ENCODE results near the gene AUTS2. TPM values are rescaled to one million over a fixed set of nuclear protein-coding genes. Genes with fewer than 3 reads are reported as not detected.

AUTS2 gene
- total RNA-seq, 4 donors from 2014 or later, result 29.8 to 114 (median 59.4) TPM

DNA sequence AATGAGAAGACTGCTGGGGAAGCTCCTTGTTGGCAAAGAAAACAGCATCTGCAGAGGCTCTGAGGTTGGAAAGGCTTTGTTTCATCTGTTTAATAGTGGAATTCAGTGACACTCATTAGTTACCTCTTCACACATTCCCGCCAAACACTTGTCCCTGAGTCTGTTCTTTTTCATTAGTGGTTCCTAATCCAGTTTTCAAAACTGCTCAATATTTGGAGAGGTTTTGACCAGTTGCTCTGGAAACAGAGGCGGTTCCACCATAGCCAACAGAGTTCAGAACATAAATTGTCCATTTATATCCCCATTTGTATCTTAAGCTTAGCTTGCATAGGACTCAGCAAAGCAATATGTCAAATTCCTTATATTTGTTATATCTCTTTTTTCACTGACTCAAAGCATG is 754.6 kb downstream of the AUTS2 start:
- peaks cover 0 to 36% (median 11%) of the 10 kb centered on the region in 4 donors for H3K4me1 ChIP-seq
- no peaks in the 10 kb centered on the region for H3K27me3 ChIP-seq
- H3K9me3 ChIP-seq, result no peaks in the 10 kb centered on the region
- no peak overlapping the region for H3K4me3 ChIP-seq
- H3K36me3 ChIP-seq, result no peaks in the 10 kb centered on the region
- no peak for TF ChIP-seq POLR2A (IDR thresholded peaks at IDR 0.05)
- peak in 1 of 3 donors; percentile 29 for TF ChIP-seq POLR2AphosphoS5 (IDR thresholded peaks at IDR 0.05)
- H3K27ac ChIP-seq, result no peak overlapping the region
- 83 to 86% methylated on average over 2 of the region's 2 CpGs for WGBS, 2 donors (ENCODE audit: low coverage in 1 of 2)
- no peak for DNase-seq
- intact Hi-C loops (cut with DNase I; ENCODE audit: low total_unique reads), result no loop called here
- in situ Hi-C loops (cut with MboI; ENCODE audit: low pct_ligation_motif_present in 1 of 4, low pct_unique_long_range_greater_than_20kb in 1 of 4, low sequenced_read_pairs in 3 of 4), result no loop called here

DNA sequence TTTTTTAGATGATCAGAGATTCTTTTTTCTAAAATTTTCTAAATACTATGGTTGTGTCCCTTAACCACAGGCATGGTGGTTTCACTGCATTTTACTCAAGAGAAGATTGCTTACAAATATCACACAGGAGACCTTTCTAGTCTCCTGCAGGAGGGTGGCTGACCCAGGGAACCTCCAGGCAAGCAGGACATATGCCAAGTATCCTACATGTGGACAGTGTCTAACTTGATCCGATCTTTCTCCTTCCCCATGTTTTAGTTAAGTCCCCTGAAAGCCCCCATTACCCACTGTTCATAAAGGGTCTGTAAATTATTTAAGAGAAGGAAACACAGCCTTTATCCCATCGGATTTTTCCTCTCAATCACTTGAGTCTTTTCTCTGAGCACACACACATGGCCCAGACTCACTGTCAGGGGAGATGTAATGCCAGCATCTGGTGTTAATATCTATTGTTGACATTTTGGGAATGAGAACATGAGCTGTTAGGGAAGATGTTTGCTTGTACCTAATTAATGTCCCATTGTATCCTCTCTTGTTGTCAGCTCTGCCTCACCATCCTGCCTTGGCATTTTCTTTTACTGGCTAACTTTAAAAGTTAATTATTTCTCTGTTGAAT is 755.2 kb downstream of the AUTS2 start:
- Histone ChIP-seq H3K4me1 (peaks cover 0 to 36% (median 11%) of the 10 kb centered on the region in 4 donors), H3K36me3 (no peaks in the 10 kb centered on the region), H3K27ac (no peak overlapping the region), H3K4me3 (no peak overlapping the region), H3K9me3 (no peaks in the 10 kb centered on the region), H3K27me3 (no peaks in the 10 kb centered on the region)
- no peak for DNase-seq
- intact Hi-C loops (cut with DNase I; ENCODE audit: low total_unique reads), result no loop called here
- in situ Hi-C loops (cut with MboI; ENCODE audit: low pct_ligation_motif_present in 1 of 4, low pct_unique_long_range_greater_than_20kb in 1 of 4, low sequenced_read_pairs in 3 of 4), result no loop called here
- TF ChIP-seq POLR2AphosphoS5 (IDR thresholded peaks at IDR 0.05) (no peak), EP300 (IDR thresholded peaks at IDR 0.05; ENCODE audit: low read depth) (no peak), POLR2A (IDR thresholded peaks at IDR 0.05) (no peak)
- TF ChIP-seq, protein P1, sequence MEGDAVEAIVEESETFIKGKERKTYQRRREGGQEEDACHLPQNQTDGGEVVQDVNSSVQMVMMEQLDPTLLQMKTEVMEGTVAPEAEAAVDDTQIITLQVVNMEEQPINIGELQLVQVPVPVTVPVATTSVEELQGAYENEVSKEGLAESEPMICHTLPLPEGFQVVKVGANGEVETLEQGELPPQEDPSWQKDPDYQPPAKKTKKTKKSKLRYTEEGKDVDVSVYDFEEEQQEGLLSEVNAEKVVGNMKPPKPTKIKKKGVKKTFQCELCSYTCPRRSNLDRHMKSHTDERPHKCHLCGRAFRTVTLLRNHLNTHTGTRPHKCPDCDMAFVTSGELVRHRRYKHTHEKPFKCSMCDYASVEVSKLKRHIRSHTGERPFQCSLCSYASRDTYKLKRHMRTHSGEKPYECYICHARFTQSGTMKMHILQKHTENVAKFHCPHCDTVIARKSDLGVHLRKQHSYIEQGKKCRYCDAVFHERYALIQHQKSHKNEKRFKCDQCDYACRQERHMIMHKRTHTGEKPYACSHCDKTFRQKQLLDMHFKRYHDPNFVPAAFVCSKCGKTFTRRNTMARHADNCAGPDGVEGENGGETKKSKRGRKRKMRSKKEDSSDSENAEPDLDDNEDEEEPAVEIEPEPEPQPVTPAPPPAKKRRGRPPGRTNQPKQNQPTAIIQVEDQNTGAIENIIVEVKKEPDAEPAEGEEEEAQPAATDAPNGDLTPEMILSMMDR (IDR thresholded peaks at IDR 0.05), result no peak
- 67 to 81% methylated on average over 2 of the region's 2 CpGs for WGBS, 2 donors (ENCODE audit: low coverage in 1 of 2)

DNA sequence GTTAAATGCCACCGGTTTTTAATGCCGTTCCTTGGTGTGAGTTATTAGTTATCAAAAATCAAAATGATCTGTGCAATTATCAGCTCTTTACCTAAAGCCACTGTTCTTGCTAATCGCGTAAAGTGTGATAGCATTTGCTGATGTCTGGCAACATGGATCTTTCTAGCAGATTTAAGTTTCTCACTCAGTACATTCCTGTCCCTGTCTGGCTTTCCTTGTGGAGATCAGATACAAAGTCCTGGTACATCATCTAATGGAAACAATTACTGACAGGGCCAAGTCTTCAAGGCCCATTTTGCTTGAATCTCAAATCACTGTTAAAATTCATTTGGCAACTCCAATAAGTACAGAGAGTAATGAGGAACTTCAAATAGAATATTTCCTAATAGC is 755.7 kb downstream of the AUTS2 start:
- H3K27ac ChIP-seq, result no peak overlapping the region
- H3K4me3 ChIP-seq, result no peak overlapping the region
- H3K27me3 ChIP-seq, result no peaks in the 10 kb centered on the region
- in situ Hi-C loops (cut with MboI; ENCODE audit: low pct_ligation_motif_present in 1 of 4, low pct_unique_long_range_greater_than_20kb in 1 of 4, low sequenced_read_pairs in 3 of 4) (no loop called here), intact Hi-C loops (cut with DNase I; ENCODE audit: low total_unique reads) (no loop called here)
- H3K9me3 ChIP-seq, result no peaks in the 10 kb centered on the region
- WGBS, 2 donors (ENCODE audit: low coverage in 1 of 2), result 83 to 90% methylated on average over 4 of the region's 4 CpGs
- DNase-seq, result no peak
- no peak for TF ChIP-seq POLR2A (IDR thresholded peaks at IDR 0.05)
- no peak for TF ChIP-seq EP300 (IDR thresholded peaks at IDR 0.05; ENCODE audit: low read depth)
- TF ChIP-seq, protein P1 (IDR thresholded peaks at IDR 0.05), result no peak
- no peak for TF ChIP-seq POLR2AphosphoS5 (IDR thresholded peaks at IDR 0.05)
- no peaks in the 10 kb centered on the region for H3K36me3 ChIP-seq
- H3K4me1 ChIP-seq, result peaks cover 0 to 36% (median 11%) of the 10 kb centered on the region in 4 donors

DNA sequence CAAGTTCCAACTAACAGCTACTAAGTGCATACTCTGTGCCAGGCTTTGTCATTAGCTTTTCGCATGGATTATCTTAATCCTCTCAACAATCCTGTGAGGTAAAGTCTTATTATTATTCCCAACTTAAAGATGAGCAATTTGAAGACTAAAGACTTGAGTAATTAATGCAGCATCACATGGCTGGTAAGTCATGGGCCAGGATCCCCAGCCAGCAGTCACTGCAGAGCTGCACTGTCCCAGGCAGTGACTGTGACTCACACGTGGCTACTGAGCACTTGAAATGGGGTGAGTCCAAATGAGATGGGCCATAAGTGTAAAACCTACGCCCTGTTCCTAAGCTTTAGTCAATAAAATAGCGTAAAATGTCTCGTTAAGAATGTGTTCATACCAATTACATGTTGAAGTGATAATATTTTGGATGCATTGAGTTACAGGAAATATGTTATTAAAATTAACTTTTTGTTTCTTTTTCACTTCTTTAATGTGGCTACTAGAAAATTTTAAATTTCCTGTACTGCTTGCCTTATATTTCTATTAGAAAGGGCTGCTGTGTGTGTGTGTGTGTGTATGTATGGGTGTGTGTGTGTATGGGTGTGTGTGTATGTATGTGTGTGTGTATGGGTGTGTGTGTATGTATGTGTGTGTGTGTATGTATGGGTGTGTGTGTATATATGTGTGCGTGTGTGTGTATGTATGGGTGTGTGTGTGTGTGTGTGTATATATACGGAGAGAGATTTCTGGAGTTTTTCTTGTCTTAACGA is 756.3 kb downstream of the AUTS2 start:
- DNase-seq, result no peak
- no peaks in the 10 kb centered on the region for H3K36me3 ChIP-seq
- H3K27ac ChIP-seq, result no peak overlapping the region
- in situ Hi-C loops (cut with MboI; ENCODE audit: low pct_ligation_motif_present in 1 of 4, low pct_unique_long_range_greater_than_20kb in 1 of 4, low sequenced_read_pairs in 3 of 4) (no loop called here), intact Hi-C loops (cut with DNase I; ENCODE audit: low total_unique reads) (no loop called here)
- 66 to 70% methylated on average over 6 to 8 of the region's 8 CpGs for WGBS, 2 donors (ENCODE audit: low coverage in 1 of 2)
- H3K9me3 ChIP-seq, result no peaks in the 10 kb centered on the region
- peaks cover 0 to 36% (median 11%) of the 10 kb centered on the region in 4 donors for H3K4me1 ChIP-seq
- H3K4me3 ChIP-seq, result no peak overlapping the region
- no peaks in the 10 kb centered on the region for H3K27me3 ChIP-seq
- TF ChIP-seq POLR2AphosphoS5 (IDR thresholded peaks at IDR 0.05), result no peak
- TF ChIP-seq EP300 (IDR thresholded peaks at IDR 0.05; ENCODE audit: low read depth), result no peak
- no peak for TF ChIP-seq POLR2A (IDR thresholded peaks at IDR 0.05)
- TF ChIP-seq, protein P1 (IDR thresholded peaks at IDR 0.05), result no peak
